Activated naive CD4-positive, alpha-beta T cell treated with anti-CD3 and anti-CD28 coated beads, Interleukin-2, amount 10 ng/mL, durations not matched to agents 7 days and 5 days (primary cell): ENCODE measurements around the gene MTAP.

ENCODE experiments used
- CTCF ChIA-PET: fragments of 350-600 bp; sonication (Branson Sonifier 250); formaldehyde crosslinking; loops from one replicate; lab custom pipeline; 2021; ENCODE audit warnings: antibody characterized with exemption; lab: Charles Lee
- DNase-seq: peaks from one replicate; pipeline ENCODE4 v3.0.0-alpha.2; 2020
- H3K27ac Mint-ChIP-seq: one replicate; pipeline ENCODE4 v1.8.0; 2021; ENCODE audit warnings: mild to moderate bottlenecking, moderate library complexity, mixed read lengths
- H3K27me3 Mint-ChIP-seq: one replicate; pipeline ENCODE4 v1.8.0; 2021; ENCODE audit warnings: mild to moderate bottlenecking, mixed read lengths
- H3K36me3 Mint-ChIP-seq: one replicate; pipeline ENCODE4 v1.8.0; 2021; ENCODE audit warnings: mixed read lengths
- H3K4me1 Mint-ChIP-seq: one replicate; pipeline ENCODE4 v1.8.0; 2021; ENCODE audit warnings: mixed read lengths
- H3K4me3 Mint-ChIP-seq: one replicate; pipeline ENCODE4 v1.8.0; 2021; ENCODE audit warnings: mild to moderate bottlenecking, moderate library complexity, mixed read lengths
- H3K9me3 Mint-ChIP-seq: one replicate; pipeline ENCODE4 v1.8.0; 2021; ENCODE audit warnings: mixed read lengths

Gene MTAP

DNA sequence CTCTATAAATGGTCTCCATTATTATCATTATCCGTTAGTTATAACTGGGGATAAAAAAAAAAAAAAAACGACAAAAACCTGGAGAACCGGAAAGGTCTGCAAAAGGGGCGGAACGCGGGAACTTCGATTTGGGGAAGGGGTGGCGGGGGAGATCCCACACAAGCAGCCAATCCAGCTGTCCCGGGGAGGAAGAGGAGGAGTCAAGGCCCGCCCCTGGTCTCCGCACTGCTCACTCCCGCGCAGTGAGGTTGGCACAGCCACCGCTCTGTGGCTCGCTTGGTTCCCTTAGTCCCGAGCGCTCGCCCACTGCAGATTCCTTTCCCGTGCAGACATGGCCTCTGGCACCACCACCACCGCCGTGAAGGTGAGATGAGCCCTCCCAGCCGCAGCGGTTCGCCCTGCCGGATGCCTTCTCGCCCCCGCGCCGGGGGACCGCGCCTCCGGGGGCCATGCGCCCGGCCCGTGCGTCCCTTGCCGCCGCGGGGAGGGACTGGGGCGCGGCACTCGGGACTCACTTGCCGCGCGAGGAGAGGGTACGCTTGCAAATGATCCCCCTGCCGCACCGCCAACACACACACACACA, at the start of gene MTAP:
MTAP (plus strand) TSS at position 219 of the 583 bp plus-strand sequence; CDS start at position 332, 113 bp downstream.
- peaks cover 48% of the 10 kb centered on the region for H3K4me1 Mint-ChIP-seq
- no peaks in the 10 kb centered on the region for H3K9me3 Mint-ChIP-seq
- DNase-seq: peak; percentile 83
- peaks cover 43% of the 10 kb centered on the region for H3K27me3 Mint-ChIP-seq
- peak within 1 kb of the TSS; percentile 100 for H3K4me3 Mint-ChIP-seq
- CTCF ChIA-PET: interaction anchor here (1.5 to 1.8 kb wide), 2 partner anchors 12 to 206 kb away, joined by 5 to 8 read pairs; partner anchors contain the start of gene CDKN2B
- peaks cover 31% of the 10 kb centered on the region for H3K36me3 Mint-ChIP-seq
- H3K27ac Mint-ChIP-seq: peak within 1 kb of the TSS; percentile 98

DNA sequence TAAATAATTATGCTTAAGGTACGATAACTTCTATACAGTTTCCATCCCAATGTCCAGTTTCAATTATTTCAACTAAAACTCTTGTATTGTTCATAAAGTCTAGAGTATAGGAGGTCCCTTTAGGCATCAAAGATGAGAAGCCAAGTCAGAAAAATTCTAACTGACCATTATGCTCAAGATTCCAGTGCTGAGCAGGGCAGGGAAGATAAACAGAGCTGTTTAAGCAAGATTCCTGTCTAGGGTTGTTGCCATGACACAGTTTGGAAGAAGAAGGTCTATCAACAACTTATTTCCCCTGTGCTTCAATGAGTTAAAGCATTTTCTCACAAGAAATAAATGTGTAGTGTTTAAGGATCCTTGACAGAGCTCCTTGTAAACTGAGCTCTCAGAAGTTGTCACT, 48.9 kb upstream of the MTAP start:
- CTCF ChIA-PET: no interaction called here
- H3K4me3 Mint-ChIP-seq: no peak overlapping the region
- no peak overlapping the region for H3K27ac Mint-ChIP-seq
- H3K4me1 Mint-ChIP-seq: no peaks in the 10 kb centered on the region
- H3K36me3 Mint-ChIP-seq: no peaks in the 10 kb centered on the region
- no peak for DNase-seq
- no peaks in the 10 kb centered on the region for H3K9me3 Mint-ChIP-seq
- peaks cover 56% of the 10 kb centered on the region for H3K27me3 Mint-ChIP-seq

GRCh38 chr9:21754741-21755140, 47.7 kb upstream of the MTAP start:
- H3K4me1 Mint-ChIP-seq: no peaks in the 10 kb centered on the region
- peaks cover 46% of the 10 kb centered on the region for H3K27me3 Mint-ChIP-seq
- CTCF ChIA-PET: no interaction called here
- no peaks in the 10 kb centered on the region for H3K9me3 Mint-ChIP-seq
- no peaks in the 10 kb centered on the region for H3K36me3 Mint-ChIP-seq
- no peak overlapping the region for H3K4me3 Mint-ChIP-seq
- no peak overlapping the region for H3K27ac Mint-ChIP-seq
- no peak for DNase-seq

GRCh38 chr9:21758540-21758939, 43.9 kb upstream of the MTAP start:
- H3K4me3 Mint-ChIP-seq: no peak overlapping the region
- DNase-seq: no peak
- peaks cover 42% of the 10 kb centered on the region for H3K27me3 Mint-ChIP-seq
- no peak overlapping the region for H3K27ac Mint-ChIP-seq
- CTCF ChIA-PET: interaction anchor here (1.2 kb wide), 1 partner anchor 32 kb away, joined by 6 read pairs; no protein-coding TSS in a partner anchor
- H3K36me3 Mint-ChIP-seq: no peaks in the 10 kb centered on the region
- no peaks in the 10 kb centered on the region for H3K9me3 Mint-ChIP-seq
- H3K4me1 Mint-ChIP-seq: peaks cover 19% of the 10 kb centered on the region

DNA sequence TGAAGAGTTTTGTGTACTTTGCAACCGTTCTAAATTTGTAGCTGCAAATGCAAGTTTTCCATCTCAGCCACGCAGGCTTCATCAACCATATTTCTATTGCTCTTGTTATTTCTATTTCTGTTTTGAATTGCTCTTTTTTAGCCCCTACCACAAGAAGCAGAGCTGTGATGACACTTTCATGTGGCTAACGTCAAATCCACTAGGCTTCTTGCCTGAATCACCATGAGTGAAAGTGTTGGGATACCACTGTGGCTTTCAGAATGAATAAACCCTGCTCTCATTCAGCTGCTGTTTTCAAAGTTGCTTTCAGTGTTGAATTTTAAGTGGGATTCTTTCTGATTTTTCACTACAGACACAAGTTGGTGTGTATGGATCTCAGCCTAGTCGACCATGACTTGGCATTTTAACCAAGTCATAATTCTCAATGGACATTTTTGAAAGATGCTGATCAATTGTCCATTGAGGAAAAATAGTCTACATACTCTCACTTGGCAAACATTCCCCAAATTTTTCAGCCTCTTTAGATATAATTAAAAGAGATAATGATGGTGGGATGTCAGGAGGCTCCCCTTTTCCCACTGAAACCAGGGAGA, 41.0 kb upstream of the MTAP start:
- no peaks in the 10 kb centered on the region for H3K9me3 Mint-ChIP-seq
- no peak overlapping the region for H3K27ac Mint-ChIP-seq
- H3K4me3 Mint-ChIP-seq: no peak overlapping the region
- CTCF ChIA-PET: interaction anchor here (1.0 kb wide), 1 partner anchor 52 kb away, joined by 3 read pairs; no protein-coding TSS in a partner anchor
- peak; percentile 54 for DNase-seq
- peaks cover 19% of the 10 kb centered on the region for H3K4me1 Mint-ChIP-seq
- H3K27me3 Mint-ChIP-seq: peaks cover 39% of the 10 kb centered on the region
- H3K36me3 Mint-ChIP-seq: no peaks in the 10 kb centered on the region

- Mint-ChIP-seq H3K27ac (no peak overlapping the region), H3K4me3 (no peak overlapping the region), H3K36me3 (no peaks in the 10 kb centered on the region), H3K4me1 (peaks cover 19% of the 10 kb centered on the region), H3K9me3 (no peaks in the 10 kb centered on the region), H3K27me3 (peaks cover 42% of the 10 kb centered on the region)
- CTCF ChIA-PET: interaction anchor here (1.0 kb wide), 1 partner anchor 53 kb away, joined by 3 read pairs; no protein-coding TSS in a partner anchor
- no peak for DNase-seq
Observed at GRCh38 chr9:21762064-21762463, 40.4 kb upstream of the MTAP start.

DNA sequence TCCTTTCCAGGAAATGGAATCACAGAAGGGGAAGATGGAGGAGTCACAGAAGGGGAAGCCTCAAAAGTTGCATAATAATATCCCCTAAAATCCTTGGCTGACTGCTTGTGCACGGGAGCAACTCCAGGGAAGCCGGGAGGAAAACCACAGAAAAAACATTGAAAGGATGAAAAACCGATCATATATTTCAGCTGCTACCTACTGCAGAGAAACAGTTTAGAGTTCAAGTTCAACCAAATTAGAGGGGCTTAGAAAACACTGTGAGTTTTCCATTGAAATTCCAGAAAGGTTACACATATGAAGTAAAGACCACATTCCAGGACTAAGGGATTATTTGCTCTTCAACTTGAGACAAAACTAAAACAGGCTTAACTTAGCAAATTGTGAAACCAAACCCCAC, 37.6 kb upstream of the MTAP start:
- H3K27me3 Mint-ChIP-seq: peaks cover 53% of the 10 kb centered on the region
- no peak for DNase-seq
- H3K9me3 Mint-ChIP-seq: no peaks in the 10 kb centered on the region
- CTCF ChIA-PET: no interaction called here
- no peak overlapping the region for H3K27ac Mint-ChIP-seq
- H3K4me3 Mint-ChIP-seq: no peak overlapping the region
- H3K36me3 Mint-ChIP-seq: no peaks in the 10 kb centered on the region
- H3K4me1 Mint-ChIP-seq: peaks cover 19% of the 10 kb centered on the region

DNA sequence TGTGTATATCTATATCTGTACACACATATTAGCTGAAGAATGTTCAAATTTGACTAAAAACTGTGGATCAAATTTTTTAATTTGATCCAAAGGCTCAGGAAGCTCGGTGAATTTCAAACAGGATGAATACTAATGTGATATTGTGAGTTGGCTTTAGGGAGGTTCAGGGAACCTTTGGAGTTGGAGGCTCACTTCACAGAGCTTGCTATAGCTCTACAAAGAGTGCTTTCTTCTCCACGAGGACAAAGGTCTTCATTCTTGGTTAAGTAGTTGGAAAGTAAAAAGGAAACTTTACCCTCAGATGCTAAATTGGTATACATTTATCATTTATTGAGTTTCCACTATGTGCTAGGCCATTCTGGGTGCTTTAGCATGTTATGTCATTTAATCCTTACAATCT, 36.3 kb upstream of the MTAP start:
- H3K4me3 Mint-ChIP-seq: no peak overlapping the region
- H3K27me3 Mint-ChIP-seq: peaks cover 60% of the 10 kb centered on the region
- H3K27ac Mint-ChIP-seq: no peak overlapping the region
- H3K36me3 Mint-ChIP-seq: peaks cover 1% of the 10 kb centered on the region
- DNase-seq: no peak
- CTCF ChIA-PET: no interaction called here
- H3K9me3 Mint-ChIP-seq: no peaks in the 10 kb centered on the region
- peaks cover 19% of the 10 kb centered on the region for H3K4me1 Mint-ChIP-seq

DNA sequence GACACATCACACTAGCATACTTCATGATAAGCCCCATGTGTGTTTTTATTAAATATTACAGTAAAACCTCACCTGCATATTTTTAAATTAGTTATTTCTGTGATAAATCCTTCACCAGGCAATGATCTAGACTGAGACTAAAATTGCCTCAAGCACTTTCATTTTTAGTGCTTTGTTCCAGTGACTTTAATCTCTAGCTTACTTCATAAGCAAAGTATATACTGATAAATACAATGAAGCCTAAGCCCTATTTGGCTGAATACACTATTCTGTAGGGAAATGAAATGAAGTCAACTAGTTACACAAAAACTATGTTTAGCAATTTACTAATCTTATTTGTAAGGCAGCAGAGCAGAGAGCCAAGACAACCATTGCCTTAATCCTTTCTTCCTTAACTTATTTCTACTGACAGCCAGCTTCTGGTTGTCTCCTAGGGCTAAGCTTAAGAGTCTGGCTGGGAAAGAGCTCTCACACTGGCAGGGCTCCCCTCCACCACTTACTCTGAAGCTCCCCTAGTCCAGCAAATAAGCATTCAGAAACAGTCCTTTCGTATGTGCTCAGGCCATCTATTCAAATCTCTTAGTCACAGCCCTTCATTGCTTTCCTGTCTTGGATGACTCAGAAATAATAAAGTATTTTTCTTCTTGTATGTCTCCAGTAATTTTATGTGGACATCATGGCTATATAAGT, 31.4 kb upstream of the MTAP start:
- CTCF ChIA-PET: interaction anchor here (0.6 to 1.3 kb wide), 2 partner anchors 305 to 526 kb away, joined by 3 read pairs; no protein-coding TSS in a partner anchor
- Mint-ChIP-seq H3K9me3 (no peaks in the 10 kb centered on the region), H3K36me3 (peaks cover 1% of the 10 kb centered on the region), H3K4me1 (peaks cover 9% of the 10 kb centered on the region), H3K27me3 (peaks cover 41% of the 10 kb centered on the region), H3K4me3 (no peak overlapping the region), H3K27ac (no peak overlapping the region)
- DNase-seq: no peak

GRCh38 chr9:21777701-21778100, 24.7 kb upstream of the MTAP start:
- Mint-ChIP-seq H3K4me1 (peaks cover 3% of the 10 kb centered on the region), H3K36me3 (no peaks in the 10 kb centered on the region), H3K4me3 (no peak overlapping the region), H3K27ac (no peak overlapping the region), H3K9me3 (no peaks in the 10 kb centered on the region), H3K27me3 (peaks cover 8% of the 10 kb centered on the region)
- CTCF ChIA-PET: interaction anchor here (1.4 to 1.5 kb wide), 2 partner anchors 13 to 71 kb away, joined by 3 to 5 read pairs; no protein-coding TSS in a partner anchor
- peak; percentile 33 for DNase-seq

GRCh38 chr9:21778304-21778703, 24.1 kb upstream of the MTAP start:
- Mint-ChIP-seq H3K36me3 (no peaks in the 10 kb centered on the region), H3K4me3 (no peak overlapping the region), H3K9me3 (no peaks in the 10 kb centered on the region), H3K27ac (no peak overlapping the region), H3K27me3 (peaks cover 8% of the 10 kb centered on the region), H3K4me1 (peaks cover 3% of the 10 kb centered on the region)
- no peak for DNase-seq
- CTCF ChIA-PET: interaction anchor here (0.9 to 1.5 kb wide), 3 partner anchors 11 to 72 kb away, joined by 3 to 5 read pairs (median 3); no protein-coding TSS in a partner anchor

GRCh38 chr9:21779397-21779796, 23.0 kb upstream of the MTAP start:
- CTCF ChIA-PET: interaction anchor here (1.3 kb wide), 1 partner anchor 453 kb away, joined by 3 read pairs; no protein-coding TSS in a partner anchor
- H3K4me3 Mint-ChIP-seq: no peak overlapping the region
- H3K36me3 Mint-ChIP-seq: no peaks in the 10 kb centered on the region
- no peak overlapping the region for H3K27ac Mint-ChIP-seq
- H3K4me1 Mint-ChIP-seq: peaks cover 3% of the 10 kb centered on the region
- H3K27me3 Mint-ChIP-seq: peaks cover 16% of the 10 kb centered on the region
- no peak for DNase-seq
- H3K9me3 Mint-ChIP-seq: no peaks in the 10 kb centered on the region

DNA sequence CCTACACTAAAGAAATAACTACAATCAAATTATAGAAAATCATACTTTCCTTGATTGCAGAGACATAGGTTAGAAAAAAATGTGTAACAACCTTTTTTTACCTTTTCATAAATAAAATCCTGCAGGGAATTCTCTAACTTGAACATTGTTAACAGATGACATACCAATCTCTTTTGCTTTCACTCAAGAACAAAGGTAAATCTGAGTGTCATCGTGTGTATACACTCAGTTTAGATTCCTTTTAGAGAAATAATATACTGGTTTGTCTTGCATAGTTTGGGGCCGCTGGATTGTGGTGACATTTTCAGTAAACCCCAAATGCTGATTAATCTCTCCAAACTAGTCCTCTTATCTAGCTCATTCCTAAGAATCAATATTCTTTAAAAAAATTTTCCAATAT, 20.8 kb upstream of the MTAP start:
- Mint-ChIP-seq H3K27ac (no peak overlapping the region), H3K4me3 (no peak overlapping the region), H3K4me1 (peaks cover 3% of the 10 kb centered on the region), H3K9me3 (no peaks in the 10 kb centered on the region), H3K27me3 (peaks cover 28% of the 10 kb centered on the region), H3K36me3 (no peaks in the 10 kb centered on the region)
- CTCF ChIA-PET: interaction anchor here (1.1 kb wide), 1 partner anchor 9 kb away, joined by 3 read pairs; no protein-coding TSS in a partner anchor
- no peak for DNase-seq

- H3K27me3 Mint-ChIP-seq: peaks cover 31% of the 10 kb centered on the region
- no peak overlapping the region for H3K27ac Mint-ChIP-seq
- no peaks in the 10 kb centered on the region for H3K9me3 Mint-ChIP-seq
- H3K4me1 Mint-ChIP-seq: peaks cover 3% of the 10 kb centered on the region
- DNase-seq: no peak
- CTCF ChIA-PET: no interaction called here
- H3K36me3 Mint-ChIP-seq: no peaks in the 10 kb centered on the region
- no peak overlapping the region for H3K4me3 Mint-ChIP-seq
Observed at GRCh38 chr9:21782205-21782604, 20.2 kb upstream of the MTAP start.
